T-helper 2 cell treated with Interferon-gamma antibody and Interleukin-4, amounts not matched to agents 5 μg/mL and 100 μg/mL, for 36 hours (primary cell): ENCODE data around the gene VPS37D.
"Not testable (repeated sequence)": the region's sequence is repeated elsewhere in the genome, so short reads cannot be mapped to it uniquely, and the experiment has no call there.

Experiments
- DNase-seq: peaks from one replicate; pipeline ENCODE4 v3.0.0; 2021; ENCODE audit warnings: low spot score
- H3K27ac Mint-ChIP-seq: one replicate; pipeline ENCODE4 v1.8.0; 2021; ENCODE audit warnings: mild to moderate bottlenecking, mixed read lengths
- H3K27me3 Mint-ChIP-seq: one replicate; pipeline ENCODE4 v1.8.0; 2021; ENCODE audit warnings: low read depth, mixed read lengths
- H3K36me3 Mint-ChIP-seq: one replicate; pipeline ENCODE4 v1.8.0; 2021; ENCODE audit warnings: low read depth, mixed read lengths
- H3K4me1 Mint-ChIP-seq: one replicate; pipeline ENCODE4 v1.8.0; 2021; ENCODE audit warnings: low read depth, mixed read lengths
- H3K4me3 Mint-ChIP-seq: one replicate; pipeline ENCODE4 v1.8.0; 2022; ENCODE audit warnings: mild to moderate bottlenecking, moderate library complexity, mixed read lengths
- H3K9me3 Mint-ChIP-seq: one replicate; pipeline ENCODE4 v1.8.0; 2021; ENCODE audit warnings: mixed read lengths

VPS37D gene

DNA sequence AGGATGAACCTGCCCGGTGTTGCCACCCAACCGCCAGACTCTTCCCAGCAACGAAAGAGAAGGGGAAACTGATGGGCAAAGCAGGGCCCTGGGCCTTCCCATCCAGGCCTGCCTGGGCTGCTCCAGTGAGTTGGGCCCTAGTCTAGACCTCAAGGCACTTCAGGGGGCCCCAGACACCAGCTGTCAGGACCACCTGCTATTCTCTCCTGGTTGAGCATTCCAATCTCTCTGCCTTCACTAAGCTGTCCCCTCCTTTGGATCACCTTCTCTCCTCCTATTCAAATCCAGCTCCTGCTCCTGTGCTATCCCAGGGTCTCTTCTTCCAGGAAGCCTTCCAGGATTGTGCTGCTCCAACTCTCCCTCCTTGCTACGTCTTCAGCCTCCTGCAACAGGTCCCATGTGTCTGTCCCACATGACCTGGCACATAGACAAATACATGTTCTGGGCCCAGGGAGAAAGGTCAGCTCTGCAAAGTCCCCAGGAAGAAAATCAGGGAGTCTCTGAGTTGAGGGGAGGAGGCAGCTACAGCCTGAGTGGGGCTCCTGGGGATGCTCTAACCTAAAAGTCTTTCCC is 48.8 kb downstream of the VPS37D start:
- Mint-ChIP-seq H3K36me3 (peaks cover 11% of the 10 kb centered on the region), H3K9me3 (no peaks in the 10 kb centered on the region), H3K27me3 (peaks cover 12% of the 10 kb centered on the region), H3K27ac (no peak overlapping the region), H3K4me1 (peaks cover 36% of the 10 kb centered on the region), H3K4me3 (peak overlapping the region; percentile 13)
- no peak for DNase-seq

DNA sequence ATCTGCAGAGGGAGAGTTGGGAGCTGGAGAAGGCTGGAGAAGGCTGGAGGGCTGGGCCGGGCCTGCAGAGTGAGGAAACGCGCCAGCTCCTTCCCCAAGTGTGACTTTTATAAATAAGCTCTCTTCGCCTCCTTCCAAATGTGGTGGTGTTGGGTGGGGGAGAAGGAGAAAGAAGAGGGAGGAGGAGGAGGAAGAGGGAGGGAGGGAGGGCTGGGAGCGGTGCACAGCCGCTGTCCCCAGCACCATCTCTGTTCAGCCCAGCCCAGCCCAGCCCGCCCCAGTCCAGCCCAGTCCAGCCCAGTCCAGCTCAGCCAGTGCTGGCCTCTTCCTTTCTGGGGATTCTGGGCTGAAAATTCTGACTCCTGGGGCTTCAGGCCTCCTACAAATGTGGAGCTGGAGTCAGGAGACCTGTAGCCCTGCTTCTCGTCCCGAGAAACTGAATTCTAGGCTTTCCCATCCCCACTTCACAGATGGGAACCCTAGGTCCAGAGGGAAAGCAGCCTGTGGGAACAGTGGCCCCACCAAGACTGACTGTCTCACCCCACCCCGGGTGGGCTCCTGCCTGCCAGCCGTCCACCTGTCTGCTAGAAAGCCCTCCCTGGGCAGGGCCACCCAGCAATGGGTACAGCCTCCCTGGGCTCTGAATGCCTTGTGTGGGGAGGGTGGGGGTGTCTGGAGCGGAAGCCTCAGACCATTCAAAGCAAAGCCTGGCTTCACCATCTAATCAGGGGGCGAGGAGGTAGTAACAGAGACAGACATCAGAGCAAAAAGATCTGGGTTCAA is 49.6 kb downstream of the VPS37D start:
- H3K9me3 Mint-ChIP-seq, result no peaks in the 10 kb centered on the region
- peak overlapping the region; percentile 83 for H3K4me3 Mint-ChIP-seq
- peaks cover 12% of the 10 kb centered on the region for H3K27me3 Mint-ChIP-seq
- peak overlapping the region; percentile 78 for H3K27ac Mint-ChIP-seq
- peaks cover 11% of the 10 kb centered on the region for H3K36me3 Mint-ChIP-seq
- no peak for DNase-seq
- H3K4me1 Mint-ChIP-seq, result peaks cover 36% of the 10 kb centered on the region

DNA sequence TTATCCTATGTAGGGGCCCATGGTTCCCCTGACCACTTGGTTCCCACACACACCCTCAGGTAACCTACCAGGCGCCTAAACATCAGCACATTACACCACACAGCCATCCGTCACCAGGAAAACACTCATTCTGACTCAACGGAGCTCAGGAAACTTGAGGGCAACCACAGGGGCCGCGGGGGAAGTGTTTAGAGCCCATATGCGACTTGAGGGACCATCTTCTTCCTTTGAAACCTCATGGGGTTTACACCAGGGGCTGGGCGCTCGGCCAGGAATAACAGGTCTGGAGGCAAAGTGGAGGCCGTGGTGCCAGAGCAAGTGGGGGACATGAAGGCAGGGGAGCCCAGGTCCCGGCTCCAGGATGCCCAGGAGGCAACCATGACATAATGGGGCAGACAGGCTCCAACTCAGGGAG is 50.4 kb downstream of the VPS37D start:
- no peaks in the 10 kb centered on the region for H3K9me3 Mint-ChIP-seq
- peaks cover 30% of the 10 kb centered on the region for H3K4me1 Mint-ChIP-seq
- H3K27ac Mint-ChIP-seq, result peak overlapping the region; percentile 78
- H3K27me3 Mint-ChIP-seq, result peaks cover 14% of the 10 kb centered on the region
- peaks cover 11% of the 10 kb centered on the region for H3K36me3 Mint-ChIP-seq
- peak overlapping the region; percentile 83 for H3K4me3 Mint-ChIP-seq
- peak; percentile 85 for DNase-seq

- Mint-ChIP-seq H3K9me3 (no peaks in the 10 kb centered on the region), H3K27me3 (peaks cover 13% of the 10 kb centered on the region), H3K4me3 (peak overlapping the region; percentile 83), H3K4me1 (peaks cover 27% of the 10 kb centered on the region), H3K27ac (no peak overlapping the region), H3K36me3 (peaks cover 11% of the 10 kb centered on the region)
- DNase-seq, result no peak
Measured at GRCh38 chr7:73718438-73718881, 50.8 kb downstream of the VPS37D start.

- Mint-ChIP-seq H3K4me1 (peaks cover 27% of the 10 kb centered on the region), H3K4me3 (peak within 1 kb of the TSS; percentile 83), H3K36me3 (peaks cover 11% of the 10 kb centered on the region), H3K27ac (peak within 1 kb of the TSS; percentile 67), H3K9me3 (no peaks in the 10 kb centered on the region), H3K27me3 (peaks cover 13% of the 10 kb centered on the region)
- peak; percentile 73 for DNase-seq
Measured at GRCh38 chr7:73718905-73719805, 51.5 kb downstream of the VPS37D start, which contains the start of gene STX1A. TSS of gene STX1A (minus strand) at chr7:73719669. CDS start at chr7:73719631, 38 bp downstream.

- H3K4me1 Mint-ChIP-seq, result peaks cover 27% of the 10 kb centered on the region
- peaks cover 11% of the 10 kb centered on the region for H3K36me3 Mint-ChIP-seq
- H3K27ac Mint-ChIP-seq, result no peak overlapping the region
- no peak for DNase-seq
- H3K9me3 Mint-ChIP-seq, result no peaks in the 10 kb centered on the region
- H3K4me3 Mint-ChIP-seq, result peak overlapping the region; percentile 76
- H3K27me3 Mint-ChIP-seq, result peaks cover 13% of the 10 kb centered on the region
Measured at GRCh38 chr7:73719806-73720169, 52.2 kb downstream of the VPS37D start.

GRCh38 chr7:73720443-73720842 is 52.8 kb downstream of the VPS37D start:
- Mint-ChIP-seq H3K27ac (peak overlapping the region; percentile 67), H3K4me1 (peaks cover 26% of the 10 kb centered on the region), H3K36me3 (peaks cover 11% of the 10 kb centered on the region), H3K4me3 (peak overlapping the region; percentile 76), H3K27me3 (peaks cover 13% of the 10 kb centered on the region)
- not testable (repeated sequence) for DNase-seq, H3K9me3 Mint-ChIP-seq

GRCh38 chr7:73721377-73721817 is 53.8 kb downstream of the VPS37D start:
- Mint-ChIP-seq H3K36me3 (peaks cover 5% of the 10 kb centered on the region), H3K27ac (no peak overlapping the region), H3K9me3 (no peaks in the 10 kb centered on the region), H3K27me3 (peaks cover 13% of the 10 kb centered on the region), H3K4me1 (peaks cover 19% of the 10 kb centered on the region), H3K4me3 (peak overlapping the region; percentile 55)
- no peak for DNase-seq
